ENCODE results near the gene ROR2. TPM values are rescaled to one million over a fixed set of nuclear protein-coding genes. Genes with fewer than 3 reads are reported as not detected.

The ROR2 gene
- polyA plus RNA-seq, 3 donors = not detected

GRCh38 chr9:91815896-91816295 lies 134.1 kb downstream of the ROR2 start:
- peak overlapping the region in 1 of 7 donors; percentile 30 for H3K27ac Mint-ChIP-seq
- Histone ChIP-seq H3K27ac (ENCODE audit: low read depth in 1 of 2, low read length in 2 of 2) (no peak overlapping the region), H3K79me2 (ENCODE audit: insufficient read depth, low read length) (no peaks in the 10 kb centered on the region), H3K36me3 (replicated peaks in 1 of 2; ENCODE audit: control insufficient read depth in 1 of 2, insufficient read depth in 2 of 2, low read length in 2 of 2) (no peaks in the 10 kb centered on the region), H2AFZ (ENCODE audit: insufficient read depth, low read depth, low read length, poor library complexity, severe bottlenecking) (no peak overlapping the region), H3K4me1 (ENCODE audit: control insufficient read depth in 1 of 2, insufficient read depth in 2 of 2, low read length in 2 of 2) (no peaks in the 10 kb centered on the region), H3K27me3 (ENCODE audit: control insufficient read depth in 2 of 2, insufficient read depth in 2 of 2, low read length in 2 of 2) (no peaks in the 10 kb centered on the region), H3K4me2 (replicated peaks; ENCODE audit: extremely low read depth, low read length, poor library complexity, severe bottlenecking) (no peak overlapping the region), H3K9me3 (replicated peaks in 1 of 2; ENCODE audit: control insufficient read depth in 1 of 2, insufficient read depth in 1 of 2, low read length in 2 of 2) (no peaks in the 10 kb centered on the region), H3K4me3 (replicated peaks in 1 of 3; ENCODE audit: low read depth in 2 of 3, low read length in 3 of 3) (no peak overlapping the region), H3K9ac (ENCODE audit: insufficient read depth, low read length, poor library complexity, severe bottlenecking) (no peak overlapping the region), H4K20me1 (ENCODE audit: insufficient read depth, low read length) (no peaks in the 10 kb centered on the region)
- no peaks in the 10 kb centered on the region for H3K27me3 Mint-ChIP-seq (ENCODE audit: low read depth in 3 of 3)
- no peak for TF ChIP-seq CTCF (IDR thresholded peaks at IDR 0.05)
- intact Hi-C loops (cut with micrococcal nuclease) = no loop called here
- H3K4me3 Mint-ChIP-seq = no peak overlapping the region
- H3K9me3 Mint-ChIP-seq = peaks cover 0 to 2% (median 0%) of the 10 kb centered on the region in 7 donors
- WGBS (ENCODE audit: insufficient coverage) = 96% methylated on average over 10 of the region's 10 CpGs
- peaks cover 5% of the 10 kb centered on the region for H3K4me1 Mint-ChIP-seq
- DNase-seq = no peak
- H3K36me3 Mint-ChIP-seq = no peaks in the 10 kb centered on the region

GRCh38 chr9:91814753-91815152 lies 135.3 kb downstream of the ROR2 start:
- intact Hi-C loops (cut with micrococcal nuclease) = no loop called here

More at GRCh38 chr9:91814753-91815152, 135.3 kb downstream of the ROR2 start:
- Mint-ChIP-seq H3K27ac (no peak overlapping the region), H3K27me3 (ENCODE audit: low read depth in 3 of 3) (no peaks in the 10 kb centered on the region), H3K9me3 (no peaks in the 10 kb centered on the region), H3K36me3 (no peaks in the 10 kb centered on the region), H3K4me1 (peaks cover 5% of the 10 kb centered on the region), H3K4me3 (no peak overlapping the region)
- H3K79me2 ChIP-seq (ENCODE audit: insufficient read depth, low read length) = no peaks in the 10 kb centered on the region
- no peak overlapping the region for H3K4me2 ChIP-seq (replicated peaks; ENCODE audit: extremely low read depth, low read length, poor library complexity, severe bottlenecking)
- no peaks in the 10 kb centered on the region for H3K36me3 ChIP-seq (replicated peaks in 1 of 2; ENCODE audit: control insufficient read depth in 1 of 2, insufficient read depth in 2 of 2, low read length in 2 of 2)
- 91% methylated on average over 7 of the region's 8 CpGs for WGBS (ENCODE audit: insufficient coverage)
- no peak for TF ChIP-seq CTCF (IDR thresholded peaks at IDR 0.05)
- H2AFZ ChIP-seq (ENCODE audit: insufficient read depth, low read depth, low read length, poor library complexity, severe bottlenecking) = no peak overlapping the region
- no peak overlapping the region for H3K27ac ChIP-seq (ENCODE audit: low read depth in 1 of 2, low read length in 2 of 2)
- no peak for DNase-seq
- H3K4me1 ChIP-seq (ENCODE audit: control insufficient read depth in 1 of 2, insufficient read depth in 2 of 2, low read length in 2 of 2) = no peaks in the 10 kb centered on the region
- H3K27me3 ChIP-seq (ENCODE audit: control insufficient read depth in 2 of 2, insufficient read depth in 2 of 2, low read length in 2 of 2) = no peaks in the 10 kb centered on the region
- H3K4me3 ChIP-seq (replicated peaks in 1 of 3; ENCODE audit: low read depth in 2 of 3, low read length in 3 of 3) = no peak overlapping the region
- H3K9me3 ChIP-seq (replicated peaks in 1 of 2; ENCODE audit: control insufficient read depth in 1 of 2, insufficient read depth in 1 of 2, low read length in 2 of 2) = no peaks in the 10 kb centered on the region
- no peaks in the 10 kb centered on the region for H4K20me1 ChIP-seq (ENCODE audit: insufficient read depth, low read length)
- no peak overlapping the region for H3K9ac ChIP-seq (ENCODE audit: insufficient read depth, low read length, poor library complexity, severe bottlenecking)
